ENCODE measurements around the gene RUNDC1. TPM values are rescaled to one million over a fixed set of nuclear protein-coding genes. Genes with fewer than 3 reads are reported as not detected.

RUNDC1 gene
- total RNA-seq, 1 donor from 2014 or later, result 17.4 TPM

DNA sequence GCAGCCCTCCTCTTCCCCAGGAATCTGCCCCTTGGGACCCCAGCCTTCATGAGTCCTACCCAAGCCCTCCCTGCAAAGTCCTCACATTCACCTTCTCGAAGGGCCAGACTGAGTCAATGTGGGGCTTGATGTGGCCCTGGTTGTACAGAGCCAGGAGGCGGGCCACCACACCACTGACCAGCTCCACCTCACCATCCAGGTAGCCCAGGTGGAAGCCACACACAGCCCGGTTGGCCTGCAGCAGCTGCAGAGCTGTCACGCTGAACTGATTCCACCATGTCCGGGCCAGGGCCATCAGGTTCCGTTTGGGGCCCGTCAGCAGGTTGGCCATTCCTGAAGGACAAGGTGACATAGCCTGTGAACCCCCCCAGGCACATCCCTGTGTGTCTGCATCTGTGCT lies 35.9 kb downstream of the RUNDC1 start:
- intact Hi-C loops (cut with micrococcal nuclease), result no loop called here

DNA sequence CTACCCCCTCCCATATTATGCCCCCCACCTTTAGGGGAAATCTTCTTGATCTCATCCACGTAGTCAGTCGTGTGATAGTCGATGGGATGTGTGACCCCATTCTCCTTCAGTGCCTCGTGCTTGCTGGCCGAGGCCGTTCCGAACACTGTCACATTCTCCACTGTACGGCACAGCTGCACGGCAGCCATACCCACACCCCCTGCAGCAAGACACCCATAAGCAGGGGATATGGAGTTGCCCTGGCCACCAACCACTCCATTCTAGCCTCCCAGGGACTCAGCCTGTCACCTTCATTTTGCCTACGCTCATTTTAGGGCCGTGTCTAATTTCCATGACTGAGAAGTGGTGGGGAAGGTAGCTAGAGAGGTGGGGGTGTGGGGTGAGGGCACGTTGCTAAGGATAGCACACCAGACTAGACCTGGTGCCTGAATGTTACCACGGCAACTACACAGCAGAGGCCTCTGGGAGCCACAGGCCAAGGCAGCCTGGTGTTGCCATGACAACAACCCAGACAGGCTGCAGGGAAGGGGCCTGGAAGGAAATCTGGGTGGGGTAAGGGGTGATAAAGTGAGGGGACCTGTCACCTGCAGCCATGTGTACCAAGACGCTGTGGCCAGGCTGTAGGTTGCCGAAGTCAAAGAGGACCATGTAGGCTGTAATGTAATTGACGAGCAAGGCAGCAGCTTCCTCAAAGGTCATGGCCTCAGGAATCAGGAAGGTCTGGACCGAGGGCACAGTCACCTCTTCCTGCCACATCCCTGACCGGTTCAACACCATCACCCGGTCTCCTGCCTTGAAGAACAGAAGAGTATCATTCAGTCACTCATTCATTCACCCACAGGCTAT lies 37.9 kb downstream of the RUNDC1 start:
- intact Hi-C loops (cut with micrococcal nuclease), result no loop called here

DNA sequence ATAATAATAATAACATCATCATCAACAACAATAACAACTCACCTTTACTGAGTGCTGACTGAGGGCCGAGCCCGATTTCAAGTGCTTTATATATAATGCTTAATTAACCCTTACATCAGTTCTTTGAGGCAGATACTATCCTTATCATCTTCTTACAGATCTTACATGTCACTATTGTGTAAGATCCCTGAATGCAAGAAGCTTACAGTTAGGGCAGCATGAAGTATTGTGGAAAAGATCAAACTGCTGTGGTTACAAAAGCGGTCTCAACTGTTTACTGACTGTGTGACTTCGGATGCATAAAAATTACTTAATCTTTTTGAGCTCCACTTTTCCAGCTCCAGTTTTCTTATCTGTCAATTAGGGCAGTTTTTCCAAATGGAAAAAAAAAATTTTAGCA lies 38.6 kb downstream of the RUNDC1 start:
- intact Hi-C loops (cut with micrococcal nuclease), result no loop called here

DNA sequence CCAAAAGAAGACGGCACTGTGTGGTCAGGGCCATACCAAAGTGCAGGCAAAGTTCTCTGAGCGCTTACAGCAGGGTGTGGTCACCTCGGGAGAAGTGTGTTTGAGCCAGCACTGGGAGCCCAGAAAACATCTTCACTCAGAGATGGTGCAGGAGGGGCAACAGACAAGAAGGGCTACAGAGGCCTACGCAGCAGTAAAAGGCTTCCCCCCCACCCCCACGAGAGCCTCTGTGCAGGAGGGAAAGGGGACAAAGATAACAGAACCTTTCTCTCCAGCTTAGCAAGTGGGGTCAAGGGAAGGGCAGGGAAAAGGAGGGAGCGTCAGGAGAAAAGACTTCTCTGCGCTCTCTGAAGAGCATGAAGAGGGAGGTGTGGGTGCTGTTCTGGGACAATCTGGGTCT lies 39.1 kb downstream of the RUNDC1 start:
- intact Hi-C loops (cut with micrococcal nuclease), result no loop called here

DNA sequence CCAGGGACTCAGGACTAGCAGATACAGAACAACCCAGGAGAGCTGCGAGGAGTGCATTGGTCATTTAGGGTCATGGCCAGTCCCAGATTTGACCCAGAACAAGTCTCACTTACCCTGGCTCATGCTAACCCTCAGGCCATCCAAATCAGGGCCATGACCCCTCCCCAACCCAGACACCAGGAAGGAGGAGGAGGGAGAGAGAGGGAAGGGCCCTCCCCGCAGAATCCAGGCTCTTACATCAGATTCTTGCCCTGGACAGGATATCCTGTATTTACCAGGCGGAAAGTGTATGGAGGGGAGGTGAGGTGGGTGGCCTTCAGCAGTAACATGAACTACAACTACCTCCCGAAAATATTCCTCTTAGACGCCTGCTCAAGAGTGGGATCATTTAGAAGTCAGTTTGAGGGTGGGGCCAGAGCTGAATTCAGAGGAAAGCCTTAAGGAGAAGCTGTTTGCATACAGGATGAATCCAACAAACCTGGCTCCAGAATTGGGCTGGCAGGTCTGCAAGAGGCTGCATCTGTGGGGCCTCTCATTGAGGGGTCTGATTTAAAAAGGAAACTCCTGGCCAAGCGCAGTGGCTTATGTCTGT lies 39.8 kb downstream of the RUNDC1 start:
- intact Hi-C loops (cut with micrococcal nuclease), result loop anchor here (1.0 kb wide), 1 partner anchor 14 kb away; the partner anchor contains the start of gene IFI35

DNA sequence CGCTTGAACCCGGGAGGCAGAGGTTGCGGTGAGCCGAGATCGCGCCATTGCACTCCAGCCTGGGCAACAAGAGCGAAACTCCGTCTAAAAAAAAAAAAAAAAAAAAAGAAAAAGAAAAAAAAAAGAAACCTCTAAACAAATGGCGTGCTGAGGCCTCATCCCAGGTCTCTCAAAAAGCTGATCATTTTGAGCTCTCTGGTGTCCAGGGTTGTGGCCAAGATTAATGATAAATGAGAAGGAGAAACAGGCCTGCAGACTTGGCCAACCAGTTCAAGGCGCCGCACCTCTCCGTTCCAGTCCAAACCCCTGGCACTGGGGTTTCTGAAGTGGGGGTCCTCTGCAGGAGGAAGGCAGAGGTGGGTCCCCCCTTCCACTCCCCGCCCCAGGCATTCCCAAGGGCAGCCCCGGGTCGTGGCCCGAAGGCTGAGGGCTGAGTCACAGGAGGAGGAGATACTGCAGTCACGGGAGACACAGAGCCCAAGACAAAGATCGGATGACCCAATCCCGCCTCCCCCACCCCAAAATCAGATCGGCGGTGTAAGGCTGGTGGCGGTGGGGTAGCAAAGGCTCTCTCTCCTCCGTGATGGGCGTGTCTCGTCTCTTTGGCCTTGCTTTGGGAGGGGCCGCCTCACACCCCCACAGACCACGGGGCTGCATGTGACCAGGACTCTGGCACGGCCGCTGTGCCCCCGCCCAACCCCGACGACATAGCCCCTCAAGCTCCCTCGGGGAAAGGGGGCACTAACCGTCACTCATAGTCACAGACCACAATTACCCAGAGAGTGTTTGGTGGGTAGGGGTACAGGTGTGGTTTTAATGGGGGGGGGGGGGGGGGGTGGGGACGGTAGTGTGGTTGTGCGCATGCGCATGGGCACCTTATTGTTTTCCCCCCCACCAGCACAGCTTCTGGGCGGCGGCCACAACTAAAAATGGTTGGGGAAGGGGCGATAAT lies 40.7 kb downstream of the RUNDC1 start:
- intact Hi-C loops (cut with micrococcal nuclease), result loop anchor here (1.0 kb wide), 1 partner anchor 15 kb away; the partner anchor contains the start of gene IFI35

DNA sequence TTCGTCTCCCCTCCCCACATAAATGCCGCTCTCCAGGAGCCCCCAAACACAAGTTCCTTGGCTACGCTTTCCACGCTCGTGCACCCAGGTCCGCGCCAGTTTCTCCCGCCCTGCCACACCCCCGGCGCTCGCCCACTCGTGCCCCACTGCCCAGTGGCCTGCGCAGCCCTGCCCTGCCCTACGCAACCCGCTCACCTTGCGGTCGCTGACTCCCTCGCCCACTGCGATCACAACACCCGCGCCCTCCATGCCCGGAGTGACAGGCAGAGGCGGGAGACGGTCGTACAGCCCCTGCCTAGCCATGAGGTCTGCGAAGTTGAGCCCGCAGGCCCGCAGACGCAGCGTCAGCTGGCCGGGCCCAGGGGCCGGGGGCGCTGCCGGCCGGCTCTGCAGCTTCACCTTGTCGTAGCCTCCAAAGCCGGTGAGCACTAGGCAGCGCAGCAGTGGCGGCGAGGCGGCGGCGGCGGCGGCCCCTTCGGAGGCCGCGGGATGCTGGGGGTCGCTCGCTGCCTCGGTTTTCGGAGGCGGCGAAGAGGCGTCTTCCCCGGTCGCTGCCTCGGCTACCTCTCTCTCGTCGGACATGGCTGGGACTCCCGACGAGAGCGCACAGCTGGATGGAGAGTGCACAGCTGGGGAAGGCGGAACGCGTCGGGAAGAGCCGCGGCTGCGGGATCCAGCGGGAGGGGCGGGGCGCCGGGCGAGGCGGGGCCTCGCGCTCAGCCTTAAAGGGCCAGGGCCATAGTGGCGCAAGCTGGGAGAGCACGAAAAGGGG lies 41.6 kb downstream of the RUNDC1 start, which contains the start of gene VAT1:
Gene VAT1, minus strand, starts transcription at position 645 of the 772 bp plus-strand sequence. Its CDS starts 63 bp downstream, at position 582.
- intact Hi-C loops (cut with micrococcal nuclease), result no loop called here

DNA sequence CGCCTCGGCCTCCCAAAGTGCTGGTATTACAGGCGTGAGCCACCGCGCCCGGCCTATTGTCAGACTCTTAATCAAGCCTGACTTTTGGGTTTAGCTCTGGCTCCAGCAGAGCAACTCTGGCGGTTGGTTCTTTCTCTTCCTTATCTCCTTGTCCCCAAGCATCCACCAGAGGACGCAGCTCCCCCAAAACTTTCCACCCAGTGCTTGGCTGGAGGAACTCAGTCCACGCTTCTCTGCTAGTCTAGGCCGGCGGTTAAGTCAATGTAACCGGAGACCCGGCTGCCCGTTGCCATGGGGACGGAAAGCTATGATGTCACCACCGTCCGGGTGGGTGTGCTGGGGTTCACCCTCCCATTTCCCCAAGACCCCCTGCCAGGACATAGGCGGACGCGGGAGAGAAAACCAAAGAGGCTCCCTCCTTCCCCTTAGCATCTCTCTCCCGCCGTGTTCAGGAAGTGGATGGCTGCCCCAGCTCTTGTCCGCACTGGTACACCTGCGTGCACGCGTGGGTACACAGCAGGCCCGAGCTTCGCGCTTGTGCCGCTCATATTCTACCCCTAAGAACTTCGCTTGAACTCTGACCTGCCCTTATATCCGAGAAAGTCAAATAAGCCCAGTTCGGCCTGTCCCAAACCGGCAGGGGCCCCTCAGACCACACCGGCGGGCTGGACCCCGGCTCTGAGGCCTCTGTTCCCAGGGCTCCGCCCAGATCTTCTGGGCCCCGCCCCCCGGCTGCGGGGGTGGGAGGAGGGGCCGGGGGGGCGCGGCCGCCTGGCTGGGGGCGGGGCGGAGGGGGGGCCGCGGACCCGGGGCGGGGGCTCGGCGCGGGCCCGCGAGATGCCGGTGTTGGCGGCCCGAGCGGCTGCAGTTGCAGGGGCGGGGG lies 44.3 kb downstream of the RUNDC1 start, which contains the start of gene RND2:
Gene RND2, plus strand, starts transcription at position 825 of the 883 bp plus-strand sequence. CDS start 117 bp downstream, outside the sequence.
- intact Hi-C loops (cut with micrococcal nuclease), result no loop called here

DNA sequence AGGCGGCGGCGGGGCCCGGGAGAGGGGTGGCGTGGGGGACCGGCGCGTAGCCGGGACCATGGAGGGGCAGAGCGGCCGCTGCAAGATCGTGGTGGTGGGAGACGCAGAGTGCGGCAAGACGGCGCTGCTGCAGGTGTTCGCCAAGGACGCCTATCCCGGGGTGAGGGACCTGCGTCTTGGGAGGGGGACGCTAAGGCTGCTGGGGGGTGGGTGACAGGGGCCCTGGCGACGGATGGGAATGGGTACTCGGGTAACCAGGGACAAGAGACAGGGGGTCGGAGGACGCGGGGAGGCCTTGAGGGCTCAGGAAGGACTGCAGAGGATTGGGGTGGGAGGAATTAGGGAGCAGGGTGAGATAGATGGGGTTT lies 44.9 kb downstream of the RUNDC1 start:
- intact Hi-C loops (cut with micrococcal nuclease), result no loop called here

DNA sequence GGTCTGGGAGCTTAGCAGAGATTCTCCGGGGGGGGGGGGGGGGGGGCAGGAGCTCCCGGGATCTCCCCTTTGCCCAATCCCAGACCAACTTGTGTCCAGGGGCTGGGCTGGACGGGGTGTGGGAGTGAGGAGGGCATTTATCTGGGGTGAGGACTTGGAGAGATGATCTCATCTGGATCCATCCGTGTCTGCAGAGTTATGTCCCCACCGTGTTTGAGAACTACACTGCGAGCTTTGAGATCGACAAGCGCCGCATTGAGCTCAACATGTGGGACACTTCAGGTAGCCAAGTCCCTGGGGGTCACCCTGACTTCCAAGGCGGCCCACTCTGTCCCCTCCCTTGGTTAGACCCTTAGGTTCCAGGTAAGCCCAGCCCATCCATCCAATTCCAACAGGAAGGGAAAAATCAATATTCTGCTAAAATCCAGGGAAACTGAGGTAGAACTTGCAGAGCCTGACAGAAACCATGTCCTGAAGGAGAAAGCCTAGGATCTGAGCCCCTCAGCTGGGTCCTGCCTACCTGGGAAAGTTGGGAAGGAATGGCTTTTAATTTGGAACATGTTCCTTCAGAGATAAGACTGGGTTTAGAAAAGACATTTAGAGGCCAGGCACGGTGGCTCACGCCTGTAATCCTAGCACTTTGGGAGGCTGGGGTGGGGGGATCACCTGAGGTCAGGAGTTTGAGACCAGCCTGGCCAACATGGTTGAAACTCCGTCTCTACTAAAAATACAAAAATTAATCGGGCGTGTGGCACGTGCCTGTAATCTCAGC lies 45.6 kb downstream of the RUNDC1 start:
- intact Hi-C loops (cut with micrococcal nuclease), result no loop called here

DNA sequence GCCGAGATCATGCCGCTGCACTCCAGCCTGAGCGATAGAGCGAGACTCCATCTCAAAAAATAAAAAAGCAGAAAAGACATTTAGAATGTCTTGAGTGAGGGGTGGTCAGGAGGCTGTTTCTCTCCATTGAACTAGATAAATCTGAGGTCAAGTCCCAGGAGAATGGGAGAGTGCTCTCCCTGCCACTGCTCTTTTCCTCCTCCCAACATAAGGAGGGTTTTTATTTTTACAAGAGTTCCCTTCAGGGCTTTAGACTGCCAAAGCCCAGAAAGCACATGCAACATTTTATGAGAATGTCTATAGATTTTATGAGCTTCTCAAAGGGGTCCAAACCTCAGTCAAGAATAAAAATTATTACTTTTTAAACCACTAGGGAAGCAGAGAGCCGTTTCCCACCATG lies 46.2 kb downstream of the RUNDC1 start:
- intact Hi-C loops (cut with micrococcal nuclease), result no loop called here

DNA sequence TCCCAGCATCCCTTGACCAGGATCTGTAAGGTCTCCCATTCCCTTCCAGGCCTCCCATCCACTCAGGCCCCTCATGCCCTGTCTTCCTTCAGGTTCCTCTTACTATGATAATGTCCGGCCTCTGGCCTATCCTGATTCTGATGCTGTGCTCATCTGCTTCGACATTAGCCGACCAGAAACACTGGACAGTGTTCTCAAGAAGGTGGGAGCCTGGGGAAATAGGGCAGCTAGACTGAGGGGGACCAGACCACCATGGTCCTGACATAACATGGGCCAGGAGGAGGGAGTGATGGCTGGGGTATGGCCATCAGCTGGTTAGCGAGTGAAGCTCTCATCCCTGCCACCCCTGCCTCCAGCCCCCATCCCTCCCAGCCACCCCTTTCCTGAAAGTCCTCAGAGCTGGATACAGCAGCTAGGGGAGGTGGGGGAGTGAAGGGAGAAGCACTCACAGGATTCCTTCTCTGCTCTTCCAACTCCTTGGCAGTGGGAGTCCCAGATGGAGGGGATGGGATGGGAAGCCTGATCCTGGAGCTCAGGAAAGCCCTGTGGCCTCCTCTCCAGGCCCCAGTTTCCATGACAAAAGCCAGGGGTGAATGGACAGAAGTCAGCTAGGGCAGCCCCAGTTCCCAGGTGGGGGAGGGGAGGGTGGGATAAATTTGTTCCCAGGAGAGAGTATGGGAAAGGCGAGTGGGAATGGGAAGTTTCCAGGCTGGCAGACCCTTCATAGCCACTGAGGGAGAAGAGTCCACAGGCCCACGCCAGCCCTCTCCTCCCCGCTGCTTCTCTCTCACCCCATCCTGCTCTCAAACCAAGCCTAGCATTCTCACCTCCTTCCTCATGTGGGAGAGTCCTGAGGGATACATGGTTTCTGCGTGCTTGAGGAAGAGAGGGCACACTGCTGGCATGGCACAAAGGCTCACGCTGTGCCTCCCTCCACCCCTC lies 47.0 kb downstream of the RUNDC1 start:
- intact Hi-C loops (cut with micrococcal nuclease), result no loop called here

DNA sequence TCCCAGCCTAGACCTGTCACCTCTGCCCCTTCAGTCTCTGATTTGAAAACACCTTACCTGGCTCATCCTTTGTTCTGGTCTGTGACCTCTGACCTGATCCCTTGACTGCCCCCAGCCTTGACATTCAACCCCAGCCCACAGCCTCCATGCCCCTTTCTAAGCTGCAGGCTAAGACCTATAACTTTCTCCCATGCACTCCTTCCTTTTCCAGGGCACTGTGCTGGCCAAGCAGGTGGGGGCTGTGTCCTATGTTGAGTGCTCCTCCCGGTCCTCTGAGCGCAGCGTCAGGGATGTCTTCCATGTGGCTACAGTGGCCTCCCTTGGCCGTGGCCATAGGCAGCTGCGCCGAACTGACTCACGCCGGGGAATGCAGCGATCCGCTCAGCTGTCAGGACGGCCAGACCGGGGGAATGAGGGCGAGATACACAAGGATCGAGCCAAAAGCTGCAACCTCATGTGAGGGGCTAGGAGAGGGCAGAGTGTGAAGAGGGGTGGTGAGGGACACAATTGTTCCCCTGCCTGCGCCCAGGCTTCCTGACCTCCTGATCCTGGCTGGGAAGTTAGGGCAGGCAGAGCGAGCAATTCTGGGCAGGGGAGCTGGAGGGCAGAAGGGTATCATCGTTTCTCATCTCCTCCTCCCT lies 48.0 kb downstream of the RUNDC1 start:
- intact Hi-C loops (cut with micrococcal nuclease), result no loop called here

DNA sequence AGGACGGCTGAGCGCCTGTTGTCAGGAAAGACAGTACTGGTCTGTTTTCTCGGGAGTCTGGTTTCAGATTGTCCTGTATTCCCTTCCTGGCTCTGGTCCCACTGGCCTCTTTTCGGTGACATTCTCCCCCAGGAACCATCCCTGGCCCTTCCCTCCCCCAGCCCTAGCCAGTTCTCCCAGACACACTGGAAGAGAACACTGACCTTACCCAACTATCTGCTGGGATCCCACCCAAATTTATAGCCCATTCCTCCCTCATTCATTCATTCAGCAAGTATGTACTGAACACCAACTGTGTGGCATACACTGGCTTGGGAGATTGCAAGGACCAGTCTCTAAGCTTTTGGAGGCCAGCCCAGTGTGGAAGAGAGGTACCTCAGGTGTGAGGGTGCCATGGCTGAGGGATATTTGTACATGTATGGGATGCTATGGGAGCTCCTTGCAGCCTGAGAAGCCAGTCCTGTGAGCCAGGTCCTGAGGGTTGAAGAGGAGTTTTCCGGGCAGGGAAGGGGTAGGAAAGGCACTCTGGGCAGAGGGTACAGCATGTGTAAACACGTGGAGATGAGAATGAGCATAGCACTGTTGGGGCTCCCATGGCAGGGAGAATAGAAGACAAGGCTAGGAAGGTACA lies 49.9 kb downstream of the RUNDC1 start:
- intact Hi-C loops (cut with micrococcal nuclease), result no loop called here

DNA sequence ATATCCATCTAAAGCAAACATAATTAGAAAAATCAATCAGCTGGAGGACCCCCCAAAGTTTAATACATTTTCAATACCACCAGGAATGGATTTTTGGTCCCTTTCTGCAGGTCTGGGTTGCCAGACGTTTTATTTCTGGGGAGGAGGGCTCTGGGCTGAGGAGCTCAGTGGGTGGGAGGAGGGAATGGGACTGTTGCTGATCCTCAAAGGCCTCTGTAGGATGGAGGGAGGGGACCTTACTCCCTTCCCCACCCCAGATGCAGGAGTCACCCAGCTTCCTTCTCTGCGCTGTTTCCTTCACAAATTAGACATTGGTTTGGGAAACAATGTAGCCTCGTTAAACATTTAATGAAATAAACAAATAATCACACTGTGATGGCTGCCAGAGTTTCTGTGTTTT lies 51.3 kb downstream of the RUNDC1 start:
- intact Hi-C loops (cut with micrococcal nuclease), result no loop called here

DNA sequence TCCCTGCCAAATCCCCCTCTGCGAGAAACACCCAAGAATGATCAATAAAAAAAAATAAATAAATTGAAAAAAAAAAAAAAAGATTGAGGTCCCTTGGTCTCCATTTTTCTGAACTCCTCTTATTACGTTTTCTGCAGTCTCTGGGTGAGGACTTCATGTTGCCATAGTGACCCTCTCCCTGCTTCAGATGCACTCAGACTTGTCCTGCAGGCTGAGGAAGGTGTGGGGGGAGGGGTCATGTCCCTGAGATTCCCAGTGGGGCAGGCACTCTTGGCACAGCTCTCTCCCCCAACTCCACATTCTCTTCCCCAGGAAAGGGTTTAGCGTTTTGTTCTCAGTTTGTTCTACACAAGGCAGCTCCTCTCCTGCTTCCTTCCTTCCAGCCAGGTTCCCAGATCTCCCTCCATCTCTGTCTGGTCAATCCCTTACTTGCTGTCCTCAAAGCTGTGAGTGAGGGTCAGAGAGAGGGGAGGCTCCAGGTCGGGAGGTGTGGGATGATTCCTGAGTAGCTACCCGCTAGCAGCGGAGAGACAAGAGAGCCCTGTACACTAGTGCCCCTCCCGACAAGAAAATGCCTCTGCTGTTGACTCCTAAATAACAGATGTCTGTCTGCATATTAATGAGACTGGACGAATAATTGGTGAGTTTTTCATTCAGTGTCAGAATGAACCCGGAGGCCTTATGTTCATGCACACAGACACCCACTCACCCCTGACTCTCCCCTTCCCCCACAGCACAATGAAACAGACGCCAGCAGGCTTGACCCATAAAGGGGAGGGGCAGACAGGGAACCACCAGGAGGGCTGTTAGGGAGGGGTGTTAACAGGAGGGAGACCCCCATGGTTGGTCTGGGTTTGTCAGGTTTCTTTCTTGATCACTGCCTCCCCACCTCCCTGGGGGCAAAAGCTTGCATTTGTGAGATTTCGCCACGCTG lies 53.9 kb downstream of the RUNDC1 start:
- intact Hi-C loops (cut with micrococcal nuclease), result no loop called here

Data from T-helper 1 cell treated with Interleukin-12 subunit alpha and Interleukin-12 subunit beta and Interleukin-4 antibody, amounts not matched to agents 30 ng/mL and 1 ng/mL, for 36 hours (primary cell).